Stimulated activated CD4-positive, alpha-beta T cell treated with anti-CD3 and anti-CD28 coated beads, Interleukin-1b, Interleukin-23, amount 100 ng/mL, for 4 hours (primary cell): Measurements from ENCODE around the gene CNTN1.
"Not testable (repeated sequence)": the region's sequence is repeated elsewhere in the genome, so short reads cannot be mapped to it uniquely, and the experiment has no call there.

Experiments used
- DNase-seq, 2 donors: peaks; one replicate each; pipeline ENCODE4 v3.0.0-alpha.2; 2020; ENCODE audit warnings: low read depth in 2 of 2

The CNTN1 gene

DNA sequence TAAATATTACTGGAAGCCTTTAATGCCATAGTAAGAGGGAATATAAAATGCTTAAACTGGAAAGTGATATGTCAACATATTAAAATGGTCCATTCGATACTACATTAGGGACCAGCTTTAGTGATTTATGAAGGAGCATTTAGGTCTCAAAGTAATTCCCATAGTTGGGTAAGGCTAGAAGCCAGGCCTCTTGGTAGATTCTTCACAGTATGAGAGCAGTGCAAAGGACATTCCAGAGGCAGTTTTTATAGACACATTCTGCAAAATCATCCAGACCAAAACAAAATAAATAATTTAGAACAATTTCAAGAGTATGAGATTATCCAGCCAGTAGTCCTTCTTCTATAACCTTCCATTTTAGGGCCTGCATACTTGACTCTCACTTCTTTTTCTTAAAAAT is 353.3 kb downstream of the CNTN1 start:
- no peak for DNase-seq

DNA sequence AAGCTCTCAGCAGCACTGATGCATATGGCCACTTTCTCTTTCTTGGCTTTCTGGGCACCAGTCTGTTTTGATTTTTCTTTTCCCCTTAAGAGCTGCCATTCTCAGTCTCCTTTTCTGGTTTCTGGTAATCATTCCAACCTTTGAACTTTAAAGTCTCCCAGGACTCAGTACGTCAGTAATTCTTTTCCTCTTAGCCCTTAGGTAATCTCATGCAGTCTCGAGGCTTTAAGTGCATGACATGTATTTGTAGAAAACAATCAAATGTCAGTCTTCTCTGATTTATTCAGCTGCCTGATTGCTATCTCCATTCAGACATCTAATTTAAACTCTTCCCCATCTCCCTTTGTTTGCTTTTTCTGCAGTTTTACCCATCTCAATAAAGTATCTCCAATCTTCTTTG is 356.8 kb downstream of the CNTN1 start:
- DNase-seq, result no peak

DNA sequence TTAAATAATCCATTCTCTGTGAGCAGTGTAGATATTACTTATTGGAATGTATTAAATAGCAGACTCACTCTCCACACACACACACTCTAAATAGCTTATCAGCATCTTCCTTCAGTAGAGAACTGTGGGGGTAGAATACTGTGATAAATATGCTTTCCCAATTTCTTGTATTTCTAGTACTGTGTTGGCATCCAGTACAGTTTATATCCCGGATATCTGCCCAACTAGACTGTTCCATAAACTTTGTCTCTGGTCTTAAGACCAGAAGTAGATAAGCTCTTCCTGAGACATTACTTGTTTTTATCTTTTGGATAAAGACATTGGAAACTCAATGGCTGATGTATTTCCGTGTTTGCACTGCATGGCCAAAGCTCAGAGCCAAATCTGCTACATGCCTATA is 359.7 kb downstream of the CNTN1 start:
- DNase-seq, result no peak

- no peak for DNase-seq
These were observed 360.2 kb downstream of the CNTN1 start for GRCh38 chr12:41052441-41052840.

GRCh38 chr12:41053046-41053445 is 360.8 kb downstream of the CNTN1 start:
- no peak for DNase-seq

- DNase-seq, result no peak
These were observed 363.8 kb downstream of the CNTN1 start for GRCh38 chr12:41055875-41056577.

DNA sequence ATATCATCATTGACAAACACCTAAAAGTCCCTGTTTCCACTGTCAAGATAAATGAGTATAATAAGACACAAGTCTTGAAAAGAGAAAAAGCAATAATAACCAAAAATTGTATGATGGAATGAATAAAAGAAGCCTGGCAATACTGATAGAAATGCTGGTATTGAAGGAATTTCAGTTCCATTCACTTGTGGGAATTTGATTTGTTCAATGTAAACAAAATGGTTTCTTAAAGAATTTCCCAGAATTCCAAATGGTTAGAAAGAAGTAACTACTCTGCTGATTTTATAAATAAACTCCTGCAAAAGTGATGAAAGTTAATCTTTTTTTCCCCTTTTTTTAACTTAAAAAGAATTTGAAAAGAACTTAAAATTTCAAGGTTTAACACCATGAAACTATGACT is 366.0 kb downstream of the CNTN1 start:
- no peak for DNase-seq

GRCh38 chr12:41061192-41061591 is 369.0 kb downstream of the CNTN1 start:
- DNase-seq, result no peak

GRCh38 chr12:41064411-41064810 is 372.2 kb downstream of the CNTN1 start:
- no peak for DNase-seq

DNA sequence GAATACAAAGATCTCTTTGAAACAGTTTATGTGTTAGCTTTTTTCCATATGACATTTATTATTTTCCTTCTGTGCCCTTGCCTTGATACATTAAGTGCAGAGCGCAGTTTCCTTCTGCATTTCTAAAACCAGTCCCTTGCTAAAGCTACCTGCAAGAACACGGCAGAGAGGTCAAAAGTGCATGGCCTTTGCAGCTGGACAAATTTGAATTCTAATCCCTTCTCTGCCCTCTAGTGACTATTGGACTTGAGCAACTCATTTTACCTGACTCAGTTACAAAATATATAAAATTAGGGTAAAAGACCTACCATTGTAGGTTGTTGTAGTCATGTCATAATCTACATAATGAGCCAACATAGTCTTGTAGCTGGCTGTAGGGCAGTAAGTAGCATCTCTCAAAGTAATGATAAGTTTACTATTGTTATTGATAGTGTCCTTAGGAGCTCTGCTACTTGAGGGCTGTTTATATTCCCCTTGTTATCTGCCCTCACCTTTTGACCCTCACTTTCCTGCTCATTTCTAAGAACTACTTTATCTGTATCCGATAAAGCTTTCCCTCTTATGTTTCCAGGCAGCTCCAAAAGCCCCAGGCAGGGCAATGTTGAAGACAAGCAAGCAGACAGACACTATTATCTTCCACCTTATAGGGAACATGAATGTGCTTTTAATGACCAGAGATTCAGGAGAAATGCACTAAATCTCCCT is 375.9 kb downstream of the CNTN1 start:
- DNase-seq, result no peak

DNA sequence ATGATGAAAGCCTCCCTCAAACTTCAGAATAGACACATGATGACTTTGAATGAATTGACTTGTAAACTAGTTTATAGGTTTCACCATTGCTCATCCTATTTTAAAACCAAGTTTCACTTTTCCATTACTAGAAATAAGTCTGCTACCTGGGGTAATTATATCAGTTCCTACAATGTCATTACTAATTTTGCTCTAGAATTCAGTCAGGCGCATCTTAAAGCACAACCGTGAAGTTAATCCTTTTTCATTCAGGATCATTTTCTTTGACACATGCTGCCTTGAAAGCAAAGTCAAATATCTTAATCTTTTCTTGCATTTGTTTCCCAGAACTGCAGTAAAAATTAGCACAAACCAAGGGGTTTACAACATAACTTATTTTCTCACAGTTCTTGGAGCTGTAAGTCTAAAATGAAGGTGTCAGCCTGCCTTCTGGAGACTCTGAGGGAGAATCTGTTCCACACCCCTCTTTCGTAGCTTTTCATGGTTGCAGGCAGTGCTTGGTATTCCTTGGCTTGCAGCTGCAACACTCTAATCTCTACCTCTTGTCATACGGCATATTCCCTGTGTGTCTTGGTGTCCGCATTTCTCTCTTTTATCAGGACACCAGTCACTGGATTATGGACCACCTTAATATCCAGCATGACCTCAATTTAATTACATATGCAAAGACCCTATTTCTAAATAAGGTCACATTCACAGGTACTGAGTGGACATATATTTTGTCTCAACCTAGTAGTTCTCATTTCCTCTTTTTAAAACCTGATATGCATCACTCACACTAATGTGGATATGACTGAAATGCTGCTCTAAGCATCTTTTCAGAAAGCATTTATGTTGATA is 381.6 kb downstream of the CNTN1 start:
- DNase-seq, result no peak

DNA sequence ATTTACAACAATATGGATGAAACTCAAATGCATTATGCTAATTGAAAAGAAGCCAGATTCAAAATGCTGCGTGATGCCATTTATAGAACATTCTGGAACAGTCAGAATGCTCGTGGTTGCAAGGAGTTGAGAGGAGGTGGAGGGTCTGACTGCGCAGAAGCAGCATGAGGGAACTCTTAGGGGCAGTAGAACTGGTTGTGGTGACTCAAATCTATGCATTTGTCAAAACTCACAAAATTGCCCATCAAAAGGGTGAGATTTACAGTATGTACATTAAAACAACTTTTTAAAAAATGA is 382.2 kb downstream of the CNTN1 start:
- DNase-seq, result no peak

GRCh38 chr12:41076114-41076513 is 383.9 kb downstream of the CNTN1 start:
- no peak for DNase-seq

GRCh38 chr12:41081241-41081640 is 389.0 kb downstream of the CNTN1 start:
- DNase-seq, result not testable (repeated sequence)

- no peak for DNase-seq
These were observed 397.2 kb downstream of the CNTN1 start for GRCh38 chr12:41089438-41089837.

DNA sequence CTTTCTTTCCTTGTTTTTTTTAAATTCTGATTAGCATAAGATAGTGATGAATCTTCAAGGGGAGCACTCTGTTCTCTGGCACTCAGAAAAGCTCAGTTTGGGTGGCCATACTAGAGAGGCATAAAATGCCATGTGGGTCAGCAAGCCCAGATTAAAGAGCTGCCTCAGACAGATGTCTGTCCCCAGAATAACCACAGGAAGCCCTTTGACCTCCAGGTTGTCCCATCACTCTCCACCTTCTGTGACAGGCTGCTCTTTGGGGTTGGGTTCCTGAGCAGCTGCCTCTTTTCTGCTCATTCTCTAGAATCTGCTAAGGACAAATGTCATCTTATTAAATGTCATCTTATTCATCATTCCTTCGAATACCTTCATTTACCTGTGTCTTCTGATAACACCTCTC is 399.9 kb downstream of the CNTN1 start:
- DNase-seq, result no peak

DNA sequence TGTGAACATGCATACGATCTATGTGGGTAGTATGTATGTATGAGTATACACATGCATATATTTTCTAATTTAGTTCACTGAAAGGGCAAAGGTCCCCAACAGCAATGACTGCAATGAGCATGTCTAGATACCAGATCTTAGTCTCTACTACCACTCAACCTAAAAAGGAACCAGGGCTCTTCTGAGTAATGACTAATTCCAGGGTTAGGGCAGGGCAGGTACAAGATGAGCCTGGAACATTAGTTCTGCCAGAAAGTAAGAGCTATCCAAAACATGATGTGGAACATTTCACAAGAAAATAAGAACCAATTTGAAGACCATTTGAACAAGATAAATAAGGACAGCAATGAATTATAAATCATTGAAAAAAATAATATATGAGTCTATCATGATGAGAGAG is 404.6 kb downstream of the CNTN1 start:
- DNase-seq, result no peak

- no peak for DNase-seq
These were observed 408.3 kb downstream of the CNTN1 start for GRCh38 chr12:41100572-41100971.

DNA sequence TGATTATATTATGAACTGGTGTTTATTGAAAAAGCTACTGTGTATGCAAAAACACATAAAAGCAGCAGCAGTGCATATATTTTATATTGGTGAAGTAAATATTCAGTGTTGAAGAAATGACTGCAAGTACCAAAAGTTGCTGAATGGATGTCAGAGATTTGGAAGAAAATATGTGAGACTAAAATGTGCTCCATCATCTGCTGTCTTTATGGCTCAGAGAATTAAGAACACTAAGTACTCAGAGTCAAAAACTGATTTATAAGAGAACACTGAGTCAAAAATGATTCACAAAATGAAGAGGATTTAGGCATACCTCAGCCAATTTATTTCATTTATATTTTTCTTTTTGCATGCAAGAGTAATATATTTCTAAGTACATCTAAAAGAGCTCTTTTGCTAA is 409.6 kb downstream of the CNTN1 start:
- DNase-seq, result no peak

- no peak for DNase-seq
These were observed 411.4 kb downstream of the CNTN1 start for GRCh38 chr12:41103614-41104013.

DNA sequence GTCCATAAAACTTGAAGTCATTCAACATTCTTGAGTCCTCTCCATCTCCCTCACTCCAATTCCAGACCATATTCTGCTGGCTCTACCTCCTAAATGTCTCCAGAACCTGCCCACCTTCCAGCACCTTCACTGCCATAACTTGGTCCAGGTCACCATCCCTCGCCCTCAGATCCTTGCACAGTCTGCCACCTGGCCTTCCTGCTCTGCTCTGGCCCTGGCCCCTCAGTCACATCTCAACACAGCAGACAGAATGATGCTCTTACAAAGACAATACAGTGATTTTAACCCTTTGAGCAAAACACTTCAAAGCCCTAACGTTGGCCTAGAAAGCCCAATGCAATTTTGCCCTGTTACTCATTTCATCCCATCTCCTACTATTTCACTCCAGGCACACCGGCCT is 414.1 kb downstream of the CNTN1 start:
- DNase-seq, result no peak

GRCh38 chr12:41108032-41108431 is 415.8 kb downstream of the CNTN1 start:
- DNase-seq, result no peak

GRCh38 chr12:41112903-41113302 is 420.7 kb downstream of the CNTN1 start:
- no peak for DNase-seq
